A204.1 (cell line): Measurements from ENCODE around the gene USP34.
"Not testable (repeated sequence)": the region's sequence is repeated elsewhere in the genome, so short reads cannot be mapped to it uniquely, and the experiment has no call there.

Experiments used
- FAIRE-seq: peaks from 2 replicates; lab custom pipeline; 2012; peaks lifted over from hg19 to GRCh38; lab: Jason Lieb, UNC

Gene USP34, protein sequence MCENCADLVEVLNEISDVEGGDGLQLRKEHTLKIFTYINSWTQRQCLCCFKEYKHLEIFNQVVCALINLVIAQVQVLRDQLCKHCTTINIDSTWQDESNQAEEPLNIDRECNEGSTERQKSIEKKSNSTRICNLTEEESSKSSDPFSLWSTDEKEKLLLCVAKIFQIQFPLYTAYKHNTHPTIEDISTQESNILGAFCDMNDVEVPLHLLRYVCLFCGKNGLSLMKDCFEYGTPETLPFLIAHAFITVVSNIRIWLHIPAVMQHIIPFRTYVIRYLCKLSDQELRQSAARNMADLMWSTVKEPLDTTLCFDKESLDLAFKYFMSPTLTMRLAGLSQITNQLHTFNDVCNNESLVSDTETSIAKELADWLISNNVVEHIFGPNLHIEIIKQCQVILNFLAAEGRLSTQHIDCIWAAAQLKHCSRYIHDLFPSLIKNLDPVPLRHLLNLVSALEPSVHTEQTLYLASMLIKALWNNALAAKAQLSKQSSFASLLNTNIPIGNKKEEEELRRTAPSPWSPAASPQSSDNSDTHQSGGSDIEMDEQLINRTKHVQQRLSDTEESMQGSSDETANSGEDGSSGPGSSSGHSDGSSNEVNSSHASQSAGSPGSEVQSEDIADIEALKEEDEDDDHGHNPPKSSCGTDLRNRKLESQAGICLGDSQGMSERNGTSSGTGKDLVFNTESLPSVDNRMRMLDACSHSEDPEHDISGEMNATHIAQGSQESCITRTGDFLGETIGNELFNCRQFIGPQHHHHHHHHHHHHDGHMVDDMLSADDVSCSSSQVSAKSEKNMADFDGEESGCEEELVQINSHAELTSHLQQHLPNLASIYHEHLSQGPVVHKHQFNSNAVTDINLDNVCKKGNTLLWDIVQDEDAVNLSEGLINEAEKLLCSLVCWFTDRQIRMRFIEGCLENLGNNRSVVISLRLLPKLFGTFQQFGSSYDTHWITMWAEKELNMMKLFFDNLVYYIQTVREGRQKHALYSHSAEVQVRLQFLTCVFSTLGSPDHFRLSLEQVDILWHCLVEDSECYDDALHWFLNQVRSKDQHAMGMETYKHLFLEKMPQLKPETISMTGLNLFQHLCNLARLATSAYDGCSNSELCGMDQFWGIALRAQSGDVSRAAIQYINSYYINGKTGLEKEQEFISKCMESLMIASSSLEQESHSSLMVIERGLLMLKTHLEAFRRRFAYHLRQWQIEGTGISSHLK (N-terminal part only)

DNA sequence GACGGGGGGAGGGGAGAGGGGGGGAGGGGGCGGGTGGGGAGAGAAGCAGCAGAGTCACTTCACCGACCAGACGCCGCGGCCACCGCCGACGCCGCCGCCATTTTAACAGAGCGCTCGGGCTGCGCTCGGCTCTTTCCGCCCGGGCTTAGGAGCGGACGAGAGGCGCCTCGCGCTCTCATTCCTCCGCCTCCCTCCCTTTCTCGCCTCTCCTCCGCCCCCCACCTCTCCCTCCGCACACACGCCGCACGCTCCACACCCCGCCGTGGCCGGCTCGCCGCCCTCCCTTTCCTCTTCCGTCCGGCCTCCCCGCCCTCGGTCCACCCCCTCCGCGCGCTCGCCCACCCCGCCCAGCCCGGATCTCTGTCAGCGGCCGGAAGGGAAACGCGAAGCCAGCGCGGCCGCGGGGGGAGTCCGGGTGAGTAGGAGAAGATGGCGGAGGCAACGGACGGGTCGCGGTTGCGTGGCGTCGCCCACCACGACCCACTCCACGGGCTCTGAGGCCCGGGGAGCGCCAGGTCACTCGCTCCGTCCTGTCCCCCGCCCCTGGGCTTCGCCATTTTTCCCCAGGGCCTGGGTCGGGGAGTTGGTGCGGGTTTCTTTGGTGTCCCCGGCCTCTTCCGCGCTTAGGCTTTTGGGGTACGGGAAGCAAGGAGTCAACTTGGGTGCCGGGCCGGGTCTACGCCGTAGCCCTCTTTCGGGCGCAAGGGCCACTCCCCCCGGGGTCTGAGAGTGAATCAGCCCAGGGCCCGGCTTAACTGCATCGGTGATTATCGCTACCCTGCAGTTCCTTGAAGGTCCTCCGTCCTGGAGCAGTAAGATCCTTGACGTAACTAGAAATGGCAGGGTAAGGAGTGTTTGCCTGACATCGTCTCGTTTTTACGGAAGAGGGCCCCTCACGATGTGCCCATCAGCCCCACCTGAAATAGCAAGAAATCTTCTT, at the start of gene USP34:
Gene USP34 (minus strand): TSS at position 123 of the 940 bp plus-strand sequence. CDS start 395 bp downstream, outside the sequence.
- FAIRE-seq: no peak

DNA sequence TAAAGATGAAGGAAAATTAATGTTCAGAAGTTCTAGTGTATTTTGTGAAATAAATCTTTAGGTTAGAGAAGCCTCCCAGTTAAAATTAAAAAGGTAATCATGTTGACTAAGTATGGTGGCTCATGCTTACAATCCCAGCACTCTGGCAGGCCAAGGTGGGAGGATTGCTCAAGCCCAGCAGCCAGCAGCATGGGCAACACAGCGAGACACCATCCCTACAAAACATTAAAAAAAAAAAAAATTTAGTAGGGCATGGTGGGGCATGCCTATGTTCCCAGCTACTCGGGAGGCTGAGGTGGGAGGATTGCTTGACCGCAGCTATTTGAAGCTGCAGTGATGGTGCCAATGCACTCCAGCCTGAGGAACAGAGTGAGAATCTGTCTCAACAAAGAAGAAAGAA, 49.4 kb upstream of the USP34 start:
- FAIRE-seq: no peak

DNA sequence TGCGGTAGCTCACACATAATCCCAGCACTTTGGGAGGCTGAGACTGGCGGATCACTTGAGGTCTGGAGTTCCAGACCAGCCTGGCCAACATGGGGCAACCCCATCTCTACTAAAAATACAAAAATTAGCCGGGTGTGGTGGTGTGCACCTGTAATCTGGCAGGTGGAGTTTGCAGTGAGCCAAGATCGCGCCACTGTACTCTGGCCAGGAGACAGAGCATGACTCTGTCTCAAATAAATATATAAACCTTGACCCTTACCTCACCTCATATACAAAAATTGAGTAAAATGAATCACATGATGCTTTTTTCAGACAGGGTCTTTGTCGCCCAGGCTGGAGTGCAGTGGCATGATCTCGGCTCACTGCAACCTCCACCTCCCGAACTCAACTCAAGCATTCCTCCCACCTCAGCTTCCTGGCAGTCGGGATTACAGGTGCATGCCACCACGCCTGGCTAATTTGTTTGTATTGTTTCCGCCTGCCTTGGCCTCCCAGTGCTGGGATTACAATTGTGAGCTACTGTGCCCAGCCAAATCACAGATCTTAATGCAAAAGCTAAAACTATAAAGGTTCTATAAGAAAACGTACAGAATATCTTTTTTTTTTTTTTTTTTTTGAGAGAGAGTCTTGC, 42.0 kb upstream of the USP34 start:
- no peak for FAIRE-seq

DNA sequence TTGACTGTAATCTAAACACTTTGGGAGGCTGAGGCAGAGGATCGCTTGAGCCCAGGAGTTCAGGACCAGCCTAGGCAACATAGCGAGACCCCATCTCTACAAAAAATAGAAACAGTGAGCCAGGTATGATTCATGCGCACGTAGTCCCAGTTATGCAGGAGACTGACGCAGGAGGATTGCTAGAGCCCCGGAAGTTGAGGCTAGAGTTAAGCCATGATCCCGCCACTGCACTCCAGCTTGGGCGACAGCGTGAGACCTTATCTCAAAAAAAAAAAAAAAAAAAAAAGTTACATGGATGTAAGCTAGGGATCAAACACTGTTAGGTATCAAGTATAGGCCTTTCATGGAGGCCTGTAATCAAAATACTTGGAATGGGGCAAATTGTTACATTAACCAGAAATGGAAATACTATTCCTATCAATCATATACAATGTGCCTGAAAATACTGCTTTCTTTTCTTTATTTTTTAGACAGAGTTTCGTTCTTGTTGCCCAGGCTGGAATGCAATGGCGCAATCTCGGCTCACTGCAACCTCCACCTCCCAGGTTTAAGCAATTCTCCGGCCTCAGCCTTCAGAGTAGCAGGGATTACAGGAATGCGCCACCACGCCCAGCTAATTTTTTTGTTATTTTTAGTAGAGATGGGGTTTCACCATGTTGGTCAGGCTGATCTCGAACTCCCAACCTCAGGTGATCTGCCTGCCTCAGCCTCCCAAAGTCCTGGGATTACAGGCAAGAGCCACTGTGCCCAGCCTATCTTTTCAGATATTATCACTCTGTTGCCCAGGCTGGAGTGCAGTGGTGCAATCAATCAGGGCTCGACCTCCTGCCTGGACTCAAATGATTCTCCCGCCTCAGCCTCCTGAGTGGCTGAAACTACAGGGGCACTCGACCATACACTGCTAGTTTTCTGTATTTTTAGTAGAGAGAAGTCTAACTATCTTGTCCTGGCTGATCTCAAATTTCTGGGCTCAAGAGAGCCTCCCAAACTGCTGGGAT, 40.1 kb upstream of the USP34 start:
- FAIRE-seq: no peak

DNA sequence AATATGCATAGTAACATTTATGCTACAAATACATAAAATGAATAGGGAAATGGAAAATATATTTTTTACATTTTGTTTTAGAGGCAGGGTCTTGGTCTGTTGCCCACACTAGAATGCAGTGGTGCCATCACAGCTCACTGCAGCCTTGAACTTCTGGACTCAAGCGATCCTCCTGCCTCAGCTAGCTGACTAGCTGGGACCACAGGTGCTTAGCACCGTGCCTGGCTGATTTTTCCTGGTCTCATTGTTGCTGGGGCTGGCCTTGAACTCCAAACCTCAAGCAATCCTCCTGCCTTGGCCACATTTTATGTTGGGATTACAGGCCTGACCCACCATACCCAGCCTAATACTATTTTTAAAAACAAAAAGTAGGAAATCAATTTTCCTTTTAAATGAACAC, 34.1 kb upstream of the USP34 start:
- FAIRE-seq: no peak

DNA sequence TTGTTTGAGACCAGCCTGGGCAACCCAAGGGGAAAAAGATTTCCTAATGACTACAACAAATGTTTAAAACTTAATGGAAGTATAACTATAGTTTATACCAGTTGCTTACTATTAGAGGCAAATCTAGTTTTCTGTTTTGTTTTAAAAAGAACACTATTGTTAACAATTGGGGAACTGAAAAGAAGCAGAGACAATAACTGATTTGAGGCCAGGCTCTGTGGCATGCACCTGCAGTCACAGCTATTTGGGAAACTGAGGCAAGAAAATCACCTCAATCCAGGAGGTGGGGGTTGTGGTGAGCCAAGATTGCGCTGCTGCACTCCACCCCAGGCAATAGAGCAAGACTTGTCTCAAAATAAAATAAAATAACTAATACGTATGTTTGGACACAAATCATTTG, 28.2 kb upstream of the USP34 start:
- no peak for FAIRE-seq

DNA sequence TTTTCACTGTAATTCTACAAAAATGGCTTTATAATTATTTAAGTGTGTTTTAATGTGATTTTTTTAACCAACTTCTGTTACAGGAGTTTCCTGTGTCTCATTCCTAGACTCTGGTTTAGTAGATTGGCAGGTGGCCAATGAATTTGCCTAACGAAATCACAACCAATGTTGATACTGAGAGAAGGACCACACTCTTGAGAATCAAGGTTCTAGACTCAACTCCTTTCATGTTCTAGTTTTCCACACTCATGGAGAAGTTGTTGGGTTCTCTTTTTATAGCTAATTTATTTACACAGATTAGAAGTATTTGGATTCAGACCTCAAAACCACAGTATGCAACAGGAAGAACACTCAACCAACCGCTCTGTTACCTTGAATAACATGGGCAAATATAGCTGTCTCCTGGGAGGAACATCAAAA, 22.6 kb upstream of the USP34 start:
- FAIRE-seq: no peak

DNA sequence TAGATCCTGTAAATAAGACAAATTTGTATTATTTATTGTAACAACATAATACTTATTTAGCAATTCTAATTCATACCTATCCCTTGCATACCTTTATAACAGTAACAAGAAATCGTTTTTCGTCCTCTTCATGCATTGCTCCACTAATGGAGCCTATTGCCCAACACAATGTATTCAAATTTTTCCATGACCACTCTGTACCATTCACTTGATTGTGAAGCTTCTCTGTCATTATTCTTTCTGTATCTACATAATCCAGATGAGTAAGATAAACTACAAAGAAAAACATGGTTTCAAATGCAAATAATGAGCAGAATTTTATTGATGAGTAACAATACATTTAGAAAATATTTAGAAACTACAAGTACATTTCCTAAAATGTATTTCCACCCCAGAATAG, 21.6 kb upstream of the USP34 start:
- FAIRE-seq: no peak

DNA sequence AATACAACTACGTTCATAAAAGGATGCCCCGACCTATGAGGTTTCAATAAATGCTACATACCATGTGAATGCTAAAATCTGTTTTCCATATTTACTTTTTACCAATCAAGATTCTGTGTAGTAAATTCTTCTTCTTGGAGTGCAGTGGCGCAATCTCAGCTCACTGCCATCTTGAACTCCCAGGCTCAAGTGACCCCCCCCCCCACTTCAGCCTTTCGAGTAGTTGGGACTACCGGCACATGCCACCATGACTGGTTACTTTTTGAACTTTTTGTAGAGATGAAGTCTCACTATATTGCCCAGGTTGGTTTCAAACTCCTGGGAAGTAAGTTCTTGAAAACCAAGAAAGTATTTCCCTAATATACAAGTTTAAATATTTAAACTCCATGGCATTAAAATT, 14.4 kb upstream of the USP34 start:
- FAIRE-seq: no peak

DNA sequence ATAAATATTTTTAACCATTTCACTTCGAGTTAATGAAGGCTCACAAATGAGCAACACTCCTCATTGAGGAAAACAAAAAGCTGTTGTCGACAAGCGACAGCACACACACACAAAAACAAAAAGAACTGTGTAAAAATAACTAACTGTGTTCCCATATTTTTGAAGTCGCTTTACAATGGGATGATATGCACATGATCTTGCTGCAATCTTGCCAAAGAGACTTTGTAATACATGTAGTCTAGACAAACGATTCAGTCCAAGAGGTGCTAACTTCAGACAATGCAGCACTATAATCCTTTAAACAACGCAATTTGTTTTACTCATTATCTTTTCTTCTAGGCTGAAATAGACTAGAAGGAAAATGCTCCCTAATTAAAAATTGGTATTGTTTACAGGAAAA, 7.2 kb upstream of the USP34 start:
- no peak for FAIRE-seq

DNA sequence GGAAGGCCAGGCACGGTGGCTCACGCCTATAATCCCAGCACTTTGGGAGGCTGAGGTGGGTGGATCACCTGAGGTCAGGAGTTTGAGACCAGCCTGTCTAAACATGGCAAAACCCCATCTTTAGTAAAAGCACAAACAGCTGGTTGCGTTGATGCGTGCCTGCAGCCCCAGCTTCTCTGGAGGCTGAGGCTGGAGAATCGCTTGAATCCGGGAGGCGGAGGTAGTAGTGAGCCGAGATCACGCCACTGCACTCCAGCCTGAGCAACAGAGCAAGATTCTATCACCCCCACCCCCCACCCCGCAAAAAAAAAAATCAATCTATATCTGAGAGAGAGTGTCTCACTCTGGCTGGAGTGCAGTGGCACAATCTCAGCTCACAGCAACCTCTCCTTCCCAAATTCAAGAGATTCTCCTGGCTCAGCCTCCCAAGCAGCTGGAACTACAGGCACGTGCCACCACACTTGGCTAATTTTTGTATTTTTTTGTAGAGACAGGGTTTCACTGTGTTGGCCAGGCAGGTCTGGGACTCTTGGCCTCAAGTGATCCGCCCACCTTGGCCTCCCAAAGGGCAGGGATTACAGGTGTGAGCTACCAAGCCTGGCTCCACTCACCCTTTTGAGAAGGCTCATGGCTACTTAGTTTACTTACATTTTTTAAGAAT, 6.2 kb upstream of the USP34 start:
- FAIRE-seq: not testable (repeated sequence)

DNA sequence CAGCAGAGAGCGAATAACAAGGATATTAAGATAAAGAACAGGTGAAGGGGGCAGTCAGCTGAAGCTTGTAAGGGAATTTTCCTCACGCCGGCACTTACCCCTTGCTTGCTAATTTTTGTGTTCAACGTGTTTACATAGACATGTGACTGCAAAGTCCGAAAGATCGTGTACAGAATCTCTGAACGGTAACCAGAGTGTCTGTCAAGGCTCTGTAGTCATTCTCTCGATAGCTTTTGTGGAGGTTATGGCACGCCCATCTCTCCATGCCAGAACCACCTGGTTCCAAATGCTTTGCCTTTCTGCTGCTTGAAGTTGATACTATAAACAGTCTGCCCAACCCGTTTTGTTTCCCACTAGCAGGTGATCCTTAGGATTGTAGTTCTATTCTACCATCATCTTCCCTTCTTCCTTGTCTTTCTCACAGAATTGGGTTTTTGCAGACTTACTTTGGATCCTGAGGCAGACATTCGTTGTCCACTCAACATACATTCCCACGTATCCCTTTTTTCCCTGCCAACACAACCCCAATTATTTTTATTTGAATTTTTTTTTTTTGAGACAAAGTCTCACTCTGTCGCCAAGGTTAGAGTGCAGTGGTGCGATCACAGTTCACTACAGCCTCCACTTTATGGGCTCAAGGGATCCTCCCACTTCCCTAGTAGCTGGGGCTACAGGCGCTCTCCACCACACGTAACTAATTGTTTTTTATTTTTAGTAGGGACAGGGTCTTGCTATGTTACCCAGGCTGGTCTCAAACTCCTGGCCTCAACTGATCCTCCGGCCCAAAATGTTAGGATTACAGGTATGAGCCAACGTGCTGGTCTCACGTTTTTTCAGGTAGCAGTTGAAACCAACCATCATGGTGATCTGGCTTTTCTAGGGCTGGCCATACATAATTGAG, 1.3 kb upstream of the USP34 start:
- FAIRE-seq: no peak

DNA sequence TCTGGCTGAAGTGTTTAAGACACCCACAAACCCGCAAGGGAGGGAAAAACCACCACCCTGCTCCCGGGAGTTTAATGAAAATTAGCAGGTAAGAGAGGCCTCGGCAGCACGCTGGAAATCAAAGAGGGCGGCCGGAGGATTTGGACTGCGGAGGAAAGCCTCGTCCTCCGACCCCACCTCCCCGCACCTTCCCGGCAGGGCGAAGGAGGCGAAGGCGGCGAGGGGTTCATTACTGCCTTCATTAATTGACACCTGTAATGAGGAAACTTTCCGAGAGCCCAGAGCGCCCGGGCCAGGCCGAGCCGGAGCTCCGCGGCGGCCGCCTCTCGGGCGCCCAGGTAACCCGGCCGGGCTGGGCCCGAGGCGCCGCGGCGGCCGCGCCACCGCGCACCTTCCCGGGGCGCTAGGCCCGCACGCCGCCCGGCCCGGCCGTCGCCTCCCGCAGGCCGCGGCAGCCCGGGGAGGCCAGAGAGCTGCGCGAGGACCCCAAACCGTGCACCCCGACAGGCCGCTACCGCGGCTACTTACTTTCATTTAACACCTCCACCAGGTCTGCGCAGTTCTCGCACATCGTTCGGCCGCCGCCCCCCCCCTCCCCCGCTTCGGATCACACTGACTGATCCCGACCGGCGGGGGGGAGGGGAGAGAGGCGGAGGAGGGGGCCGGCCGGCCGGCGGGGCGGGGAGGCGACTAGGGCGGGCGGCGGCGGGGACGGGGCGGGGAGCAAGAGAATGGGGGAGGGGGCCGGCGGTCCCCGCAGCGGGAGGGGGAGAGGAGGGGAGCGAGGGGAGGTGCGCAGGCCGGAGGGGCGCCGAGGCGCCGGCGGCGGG, 550 bp downstream of the USP34 start:
- no peak for FAIRE-seq

DNA sequence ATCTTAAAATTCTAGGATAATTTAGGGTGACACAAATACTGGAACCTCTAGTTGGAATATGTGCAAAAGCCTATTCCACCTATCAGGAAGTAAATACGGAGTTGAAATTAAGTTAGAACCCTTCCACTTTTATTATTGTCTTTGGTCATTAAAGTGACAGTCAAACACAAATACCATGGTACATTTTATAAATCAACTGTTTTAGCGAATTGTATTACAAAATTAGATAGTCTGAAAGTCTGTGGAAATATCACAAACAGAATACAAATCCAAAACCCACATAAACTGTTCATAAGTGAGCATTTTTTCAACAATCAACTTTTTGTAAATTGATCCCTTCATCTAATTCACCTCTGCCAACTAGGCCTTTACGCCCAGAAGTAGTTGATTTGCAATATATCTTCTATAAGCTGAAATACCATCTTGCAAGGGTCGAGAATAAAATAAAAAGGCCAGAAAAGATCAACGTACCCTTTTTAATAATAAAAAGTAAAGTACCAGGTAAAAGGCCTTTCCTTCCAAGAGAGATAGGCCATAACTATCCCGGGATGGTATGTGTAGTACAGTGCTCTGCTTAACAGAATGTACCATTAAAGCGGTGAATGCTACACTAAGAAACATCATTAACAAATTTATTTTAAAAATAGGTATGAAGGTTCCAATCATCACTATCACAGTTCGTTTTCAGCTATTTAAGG, 1.3 kb downstream of the USP34 start:
- no peak for FAIRE-seq

DNA sequence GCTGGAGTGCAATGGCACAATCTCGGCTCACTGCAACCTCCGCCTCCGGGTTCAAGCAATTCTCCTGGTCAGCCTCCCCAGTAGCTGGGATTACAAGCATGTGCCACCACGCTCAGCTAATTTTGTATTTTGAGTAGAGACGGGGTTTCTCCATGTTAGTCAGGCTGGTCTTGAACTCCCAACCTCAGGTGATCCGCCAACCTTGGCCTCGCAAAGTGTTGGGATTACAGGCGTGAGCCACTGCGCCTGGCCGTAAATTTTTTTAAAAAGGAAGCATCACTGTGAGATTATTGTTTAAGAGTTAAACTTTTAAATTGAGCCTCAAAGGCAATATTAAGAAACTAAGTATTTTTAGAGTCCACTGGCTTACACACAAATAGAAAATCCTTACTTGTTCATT, 2.7 kb downstream of the USP34 start:
- FAIRE-seq: not testable (repeated sequence)

DNA sequence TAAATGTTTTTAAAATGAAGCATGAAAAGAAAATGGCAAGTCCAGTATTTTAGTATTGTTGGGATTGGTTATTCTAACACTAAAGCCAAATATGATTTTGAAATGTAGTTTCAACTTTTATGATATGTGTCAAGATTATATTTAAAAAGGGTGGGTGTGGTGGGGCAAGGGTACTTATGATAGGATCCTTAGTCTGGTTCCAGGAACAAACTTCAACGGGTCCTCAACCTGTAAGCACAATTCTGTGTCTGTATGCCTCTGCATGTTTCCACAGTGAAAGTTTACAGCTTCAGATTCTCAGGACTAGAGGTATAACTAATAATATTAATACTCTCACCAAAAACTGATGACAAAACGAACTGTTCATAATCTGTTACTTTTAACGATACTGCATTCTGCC, 5.8 kb downstream of the USP34 start:
- FAIRE-seq: no peak
